Endothelial cell of umbilical vein (primary cell): Measurements from ENCODE around the gene ASAH2. TPM values are rescaled to one million over a fixed set of nuclear protein-coding genes. Genes with fewer than 3 reads are reported as not detected.

ENCODE experiments used
- BruUV-seq: library from RNA; stranded (reverse); fragments of 400-500 nt; replicated peaks from 2 replicates; lab custom pipeline; 2021; lab: Mats Ljungman, UMichigan
- CTCF ChIA-PET: fragments of 300-600, 350-600 bp; sonication (Branson Sonifier 250); formaldehyde crosslinking; loops from one replicate; lab custom pipeline; 2021; ENCODE audit warnings: antibody characterized with exemption, inconsistent platforms; lab: Charles Lee
- POLR2A ChIA-PET: fragments of 300-600, 350-600 bp; sonication (Branson Sonifier 250); formaldehyde crosslinking; loops from one replicate; lab custom pipeline; 2021; ENCODE audit warnings: antibody characterized with exemption, inconsistent platforms; lab: Charles Lee
- DNase-seq: peaks from one replicate; pipeline ENCODE4 v3.0.0-alpha.2; 2011; ENCODE audit warnings: low read depth, low spot score
- FAIRE-seq: peaks from 2 replicates; lab custom pipeline; 2011; peaks lifted over from hg19 to GRCh38; lab: Jason Lieb, UNC
- H2AFZ ChIP-seq: 2 replicates; pipeline ENCODE4 v1.6.0; 2012; ENCODE audit warnings: low read depth, low read length, control low read depth, inconsistent platforms
- H3K27ac ChIP-seq: 2 replicates; pipeline ENCODE4 v1.5.1; 2011; ENCODE audit warnings: low read depth, mild to moderate bottlenecking, control low read depth, low read length, moderate library complexity; ENCODE audit not compliant: insufficient read depth
- H3K27me3 ChIP-seq, 2 experiments: 2 replicates each; pipeline versions ENCODE4 v1.6.0 to v1.6.1; 2011; ENCODE audit warnings: low read length in 2 of 2, mixed read lengths in 1 of 2; ENCODE audit not compliant: control insufficient read depth in 2 of 2, insufficient read depth in 2 of 2
- H3K36me3 ChIP-seq, 2 experiments: 2 replicates in 1 of 2; 3 replicates in 1 of 2; pipeline ENCODE4 v1.5.1; 2011; ENCODE audit warnings: low read length in 2 of 2, mild to moderate bottlenecking in 1 of 2, moderate library complexity in 1 of 2; ENCODE audit not compliant: control insufficient read depth in 2 of 2, insufficient read depth in 2 of 2; ENCODE audit errors: extremely low read depth in 1 of 2
- H3K4me1 ChIP-seq: 3 replicates; pipeline ENCODE4 v1.5.1; 2011; ENCODE audit warnings: mild to moderate bottlenecking, low read length; ENCODE audit not compliant: control insufficient read depth, insufficient read depth; ENCODE audit errors: extremely low read depth
- H3K4me2 ChIP-seq: 2 replicates; pipeline ENCODE4 v1.6.1; 2011; ENCODE audit warnings: low read length, control low read depth, mixed read lengths; ENCODE audit not compliant: insufficient read depth
- H3K4me3 ChIP-seq, 3 experiments: fragments of 200-600 bp in 1 of 3; sonication (generic), shearing (Covaris generic) in 1 of 3; replicated peaks in 1 of 3; 2 replicates each; pipeline ENCODE4 v1.5.1; 2011 to 2016; ENCODE audit warnings: control low read depth in 3 of 3, low read length in 3 of 3, mild to moderate bottlenecking in 2 of 3, inconsistent platforms in 1 of 3, low read depth in 1 of 3, moderate library complexity in 1 of 3; ENCODE audit not compliant: insufficient read depth in 1 of 3
- H3K79me2 ChIP-seq: 2 replicates; pipeline ENCODE4 v1.6.0; 2012; ENCODE audit warnings: low read length, inconsistent platforms; ENCODE audit not compliant: control insufficient read depth, insufficient read depth
- H3K9ac ChIP-seq: replicated peaks from 2 replicates; pipeline ENCODE3; 2011; ENCODE audit warnings: low read length, control low read depth; ENCODE audit not compliant: insufficient read depth; ENCODE audit errors: extremely low read depth
- H3K9me1 ChIP-seq: replicated peaks from 3 replicates; pipeline ENCODE4 v1.6.0; 2011; ENCODE audit warnings: mild to moderate bottlenecking, low read length; ENCODE audit not compliant: control insufficient read depth, insufficient read depth; ENCODE audit errors: extremely low read depth
- H3K9me3 ChIP-seq: replicated peaks from 2 replicates; pipeline ENCODE4 v1.5.1; 2012; ENCODE audit warnings: low read length, inconsistent platforms; ENCODE audit not compliant: control insufficient read depth, insufficient read depth
- H4K20me1 ChIP-seq: replicated peaks from 2 replicates; pipeline ENCODE3; 2011; ENCODE audit warnings: mild to moderate bottlenecking, low read length; ENCODE audit not compliant: control insufficient read depth, insufficient read depth; ENCODE audit errors: extremely low read depth
- EZH2 ChIP-seq: IDR thresholded peaks from 2 replicates; pipeline ENCODE4 v1.6.1; 2012; ENCODE audit warnings: borderline replicate concordance, low read depth, mild to moderate bottlenecking, moderate library complexity, low read length, inconsistent platforms; ENCODE audit not compliant: severe bottlenecking
- FOS ChIP-seq: IDR thresholded peaks from 2 replicates; pipeline ENCODE4 v1.6.1; 2011; ENCODE audit warnings: mild to moderate bottlenecking, low read length, moderate library complexity, borderline replicate concordance; ENCODE audit not compliant: insufficient read depth
- GATA2 ChIP-seq: IDR thresholded peaks from 2 replicates; pipeline ENCODE4 v1.7.0; 2011; ENCODE audit warnings: low read depth, mild to moderate bottlenecking, moderate library complexity, mixed read lengths, low read length; ENCODE audit not compliant: insufficient read length, insufficient read depth
- JUN ChIP-seq: IDR thresholded peaks from 2 replicates; pipeline ENCODE4 v1.6.1; 2011; ENCODE audit warnings: borderline replicate concordance, low read depth; ENCODE audit not compliant: insufficient read length, insufficient read depth
- MYC ChIP-seq: IDR thresholded peaks from one replicate; pipeline ENCODE4 v1.6.1; 2011; ENCODE audit warnings: mild to moderate bottlenecking, low read depth, low read length
- POLR2A ChIP-seq: IDR thresholded peaks from 2 replicates; pipeline ENCODE4 v1.6.1; 2012; ENCODE audit warnings: low read depth, mild to moderate bottlenecking, control low read depth, low read length
- POLR2AphosphoS5 ChIP-seq: IDR thresholded peaks from 2 replicates; pipeline ENCODE4 v1.6.1; 2012; ENCODE audit warnings: low read depth, mild to moderate bottlenecking, control low read depth, low read length, moderate library complexity; ENCODE audit not compliant: insufficient read depth
- dilution Hi-C: fragments of 300-500 bp; cut with MboI; formaldehyde crosslinking; loops from one replicate; pipeline ENCODE4 v1.15.0; 2019; ENCODE audit warnings: low sequenced_read_pairs; ENCODE audit not compliant: extremely low pct_ligation_motif_present
- intact Hi-C: fragments of 100-400 bp; cut with micrococcal nuclease; formaldehyde crosslinking; loops from one replicate; pipeline ENCODE4 v1.10.0; 2022
- polyA plus RNA-seq, 4 experiments: library from polyadenylated mRNA; depleted of rRNA in 3 of 4; stranded (reverse) in 3 of 4; unstranded in 1 of 4; fragments of >200 nt; gene quantifications; 2 replicates each; pipeline versions ENCODE4 v1.2.1 to v1.2.3, GENCODE V29; 2011 to 2012; ENCODE audit warnings: missing spikeins in 1 of 4
- total RNA-seq: library from RNA; stranded (reverse); gene quantifications from 2 replicates; pipeline ENCODE4 v1.2.3, GENCODE V29; 2021
- TF ChIP-seq, protein P1 (sequence below): IDR thresholded peaks from 2 replicates; pipeline ENCODE4 v1.6.1; 2011; ENCODE audit not compliant: insufficient read depth, insufficient read length
- TF ChIP-seq, protein P2 (sequence below), 2 donors: IDR thresholded peaks; 1 replicate in 1 of 2; 2 replicates in 1 of 2; pipeline ENCODE4 v1.5.1; 2011; ENCODE audit warnings: low read length in 2 of 2, mild to moderate bottlenecking in 2 of 2, moderate library complexity in 2 of 2, control low read depth in 1 of 2, inconsistent platforms in 1 of 2, low read depth in 1 of 2; ENCODE audit not compliant: insufficient read depth in 1 of 2; ENCODE audit errors: extremely low read depth in 1 of 2

The ASAH2 gene
- total and polyA plus RNA-seq, 2 donors (not counting 3 experiments of a cell fraction or from before 2014, with no cell fraction given): 0.23 to 1.1 TPM

DNA sequence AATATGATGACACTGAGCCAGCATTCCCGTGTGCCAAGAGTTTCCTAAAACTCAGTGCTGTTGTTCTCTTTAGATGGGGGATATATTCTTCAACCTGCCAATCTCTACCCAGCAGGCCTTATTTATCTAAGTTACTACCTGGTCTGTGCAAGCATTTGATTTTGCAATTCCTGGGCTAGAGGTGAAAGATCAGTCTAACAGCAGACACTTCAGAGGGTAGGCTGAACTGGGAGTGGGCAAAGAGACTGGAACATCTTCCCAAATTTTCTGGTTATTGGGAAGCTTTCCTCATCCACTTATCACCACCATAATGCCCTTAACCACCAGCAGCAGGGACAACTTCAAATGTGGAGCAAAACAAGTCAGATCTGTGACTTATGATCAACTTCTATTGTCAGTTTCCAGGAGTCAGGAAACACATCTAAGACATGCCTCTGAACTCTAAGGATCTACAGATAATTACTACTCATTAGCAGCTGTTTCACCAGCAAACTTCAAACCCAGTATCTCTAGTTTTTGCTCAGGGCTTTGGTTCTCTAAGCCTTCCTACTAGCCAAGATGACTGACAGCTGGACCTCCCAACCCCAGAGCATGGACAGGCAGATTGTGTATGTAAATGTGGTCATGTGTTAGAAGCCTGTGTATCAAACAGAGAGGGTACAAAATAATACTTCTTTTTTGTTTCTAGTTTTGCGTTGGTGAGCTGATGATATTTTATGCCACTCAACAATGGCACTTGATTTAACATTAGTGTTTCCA lies 1.0 kb downstream of the ASAH2 start:
- dilution Hi-C loops (no loop called here), intact Hi-C loops (no loop called here)
- FAIRE-seq: no peak
- no peaks in the 10 kb centered on the region for H4K20me1 ChIP-seq
- no peak overlapping the region for H3K27ac ChIP-seq
- no peaks in the 10 kb centered on the region for H3K36me3 ChIP-seq
- H3K4me1 ChIP-seq: no peaks in the 10 kb centered on the region
- DNase-seq: no peak
- no peak overlapping the region for H3K9ac ChIP-seq
- no peaks in the 10 kb centered on the region for H3K9me3 ChIP-seq
- no peak overlapping the region for H3K4me2 ChIP-seq
- peaks cover 3 to 6% of the 10 kb centered on the region in 2 experiments for H3K27me3 ChIP-seq
- no peaks in the 10 kb centered on the region for H3K9me1 ChIP-seq
- ChIA-PET CTCF (no interaction called here), POLR2A (no interaction called here)
- no peak overlapping the region for H2AFZ ChIP-seq
- no peaks in the 10 kb centered on the region for H3K79me2 ChIP-seq
- TF ChIP-seq POLR2AphosphoS5 (no peak), GATA2 (no peak), JUN (no peak), EZH2 (no peak), FOS (no peak), POLR2A (no peak), MYC (no peak)
- TF ChIP-seq, protein P1, sequence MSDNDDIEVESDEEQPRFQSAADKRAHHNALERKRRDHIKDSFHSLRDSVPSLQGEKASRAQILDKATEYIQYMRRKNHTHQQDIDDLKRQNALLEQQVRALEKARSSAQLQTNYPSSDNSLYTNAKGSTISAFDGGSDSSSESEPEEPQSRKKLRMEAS: no peak
- TF ChIP-seq, protein P2, sequence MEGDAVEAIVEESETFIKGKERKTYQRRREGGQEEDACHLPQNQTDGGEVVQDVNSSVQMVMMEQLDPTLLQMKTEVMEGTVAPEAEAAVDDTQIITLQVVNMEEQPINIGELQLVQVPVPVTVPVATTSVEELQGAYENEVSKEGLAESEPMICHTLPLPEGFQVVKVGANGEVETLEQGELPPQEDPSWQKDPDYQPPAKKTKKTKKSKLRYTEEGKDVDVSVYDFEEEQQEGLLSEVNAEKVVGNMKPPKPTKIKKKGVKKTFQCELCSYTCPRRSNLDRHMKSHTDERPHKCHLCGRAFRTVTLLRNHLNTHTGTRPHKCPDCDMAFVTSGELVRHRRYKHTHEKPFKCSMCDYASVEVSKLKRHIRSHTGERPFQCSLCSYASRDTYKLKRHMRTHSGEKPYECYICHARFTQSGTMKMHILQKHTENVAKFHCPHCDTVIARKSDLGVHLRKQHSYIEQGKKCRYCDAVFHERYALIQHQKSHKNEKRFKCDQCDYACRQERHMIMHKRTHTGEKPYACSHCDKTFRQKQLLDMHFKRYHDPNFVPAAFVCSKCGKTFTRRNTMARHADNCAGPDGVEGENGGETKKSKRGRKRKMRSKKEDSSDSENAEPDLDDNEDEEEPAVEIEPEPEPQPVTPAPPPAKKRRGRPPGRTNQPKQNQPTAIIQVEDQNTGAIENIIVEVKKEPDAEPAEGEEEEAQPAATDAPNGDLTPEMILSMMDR (IDR thresholded peaks at IDR 0.05; ENCODE audit: extremely low read depth in 1 of 2, insufficient read depth in 1 of 2, low read depth in 1 of 2, low read length in 2 of 2): no peak
- no peak overlapping the region for H3K4me3 ChIP-seq
- BruUV-seq: no TSS peak
